Measurements from ENCODE around the gene PPP1R14B. TPM values are rescaled to one million over a fixed set of nuclear protein-coding genes. Genes with fewer than 3 reads are reported as not detected.

The PPP1R14B gene
- total RNA-seq, 2 donors from 2014 or later, result 113 to 234 TPM

GRCh38 chr11:64235437-64236161, 11.1 kb downstream of the PPP1R14B start:
- Histone ChIP-seq H3K4me3 (peak overlapping the region; percentile 68), H3K27me3 (no peaks in the 10 kb centered on the region), H3K27ac (peak overlapping the region; percentile 62), H3K9me3 (no peaks in the 10 kb centered on the region), H3K36me3 (no peaks in the 10 kb centered on the region), H3K9ac (ENCODE audit: low read depth in 2 of 2, low read length in 2 of 2) (peak overlapping the region; percentile 74 to 77), H3K4me1 (peaks cover 22% of the 10 kb centered on the region)
- TF ChIP-seq CTCF (IDR thresholded peaks at IDR 0.05), result no peak
- intact Hi-C loops (cut with DNase I), result no loop called here
- DNase-seq, result no peak

DNA sequence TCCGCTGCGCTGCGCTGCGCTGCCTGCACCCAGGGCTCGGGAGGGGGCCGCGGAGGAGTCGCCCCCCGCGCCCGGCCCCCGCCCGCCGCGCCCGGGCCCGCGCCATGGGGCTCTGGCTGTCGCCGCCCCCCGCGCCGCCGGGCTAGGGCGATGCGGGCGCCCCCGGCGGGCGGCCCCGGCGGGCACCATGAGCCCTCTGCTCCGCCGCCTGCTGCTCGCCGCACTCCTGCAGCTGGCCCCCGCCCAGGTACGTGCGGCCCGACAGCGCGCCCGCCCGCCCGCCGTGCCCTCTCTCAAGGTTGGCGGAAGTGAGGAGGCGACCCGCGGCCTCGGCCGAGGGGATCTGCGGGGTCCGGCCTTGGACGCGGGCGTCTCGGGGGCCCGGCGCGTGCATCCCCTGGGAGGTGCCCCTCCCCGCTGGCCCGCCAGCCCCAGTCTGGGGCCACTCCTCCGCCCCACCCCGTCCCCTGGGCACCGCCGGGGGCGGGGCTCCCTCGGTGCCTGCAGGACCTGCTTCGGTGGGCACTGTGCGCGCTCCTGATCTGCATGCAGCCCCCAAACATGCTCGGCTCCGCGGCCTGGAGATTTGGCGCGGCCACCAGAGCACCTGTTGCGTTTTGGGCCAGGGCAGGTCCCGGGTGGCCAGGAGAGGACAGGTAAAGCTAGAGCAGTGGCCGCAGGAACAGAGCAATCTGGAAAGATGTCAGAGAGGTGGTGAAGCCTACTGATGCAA, 11.9 kb downstream of the PPP1R14B start:
- no peaks in the 10 kb centered on the region for H3K27me3 ChIP-seq
- peak overlapping the region; percentile 62 for H3K27ac ChIP-seq
- DNase-seq, result peak; percentile 78
- no peaks in the 10 kb centered on the region for H3K9me3 ChIP-seq
- H3K9ac ChIP-seq (ENCODE audit: low read depth in 2 of 2, low read length in 2 of 2), result peak overlapping the region; percentile 74 to 77
- peak overlapping the region; percentile 68 for H3K4me3 ChIP-seq
- TF ChIP-seq CTCF (IDR thresholded peaks at IDR 0.05), result no peak
- intact Hi-C loops (cut with DNase I), result no loop called here
- H3K36me3 ChIP-seq, result no peaks in the 10 kb centered on the region
- peaks cover 16% of the 10 kb centered on the region for H3K4me1 ChIP-seq

- peaks cover 20% of the 10 kb centered on the region for H3K4me1 ChIP-seq
- H3K9ac ChIP-seq (ENCODE audit: low read depth in 2 of 2, low read length in 2 of 2), result peak within 1 kb of the TSS; percentile 74 to 79
- peak within 1 kb of the TSS; percentile 62 for H3K27ac ChIP-seq
- H3K36me3 ChIP-seq, result no peaks in the 10 kb centered on the region
- TF ChIP-seq CTCF (IDR thresholded peaks at IDR 0.05), result no peak
- intact Hi-C loops (cut with DNase I), result no loop called here
- peak within 1 kb of the TSS; percentile 68 for H3K4me3 ChIP-seq
- no peaks in the 10 kb centered on the region for H3K27me3 ChIP-seq
- peak; percentile 79 for DNase-seq
- no peaks in the 10 kb centered on the region for H3K9me3 ChIP-seq
Observed at GRCh38 chr11:64233913-64234586, 12.7 kb downstream of the PPP1R14B start, which contains the start of gene VEGFB. Gene VEGFB, plus strand, starts transcription at chr11:64234584. Its CDS starts 250 bp downstream, at chr11:64234834.

GRCh38 chr11:64232967-64233315, 13.8 kb downstream of the PPP1R14B start:
- Histone ChIP-seq H3K9me3 (no peaks in the 10 kb centered on the region), H3K36me3 (no peaks in the 10 kb centered on the region), H3K4me3 (no peak overlapping the region), H3K27me3 (no peaks in the 10 kb centered on the region), H3K9ac (ENCODE audit: low read depth in 2 of 2, low read length in 2 of 2) (no peak overlapping the region), H3K27ac (no peak overlapping the region), H3K4me1 (peaks cover 17% of the 10 kb centered on the region)
- intact Hi-C loops (cut with DNase I), result no loop called here
- no peak for DNase-seq
- TF ChIP-seq CTCF (IDR thresholded peaks at IDR 0.05), result no peak

GRCh38 chr11:64232182-64232966, 14.4 kb downstream of the PPP1R14B start:
- no peak for TF ChIP-seq CTCF (IDR thresholded peaks at IDR 0.05)
- DNase-seq, result peak; percentile 30
- no peaks in the 10 kb centered on the region for H3K36me3 ChIP-seq
- H3K9me3 ChIP-seq, result no peaks in the 10 kb centered on the region
- H3K4me1 ChIP-seq, result peaks cover 18% of the 10 kb centered on the region
- intact Hi-C loops (cut with DNase I), result no loop called here
- H3K4me3 ChIP-seq, result no peak overlapping the region
- no peak overlapping the region for H3K27ac ChIP-seq
- no peaks in the 10 kb centered on the region for H3K27me3 ChIP-seq
- H3K9ac ChIP-seq (ENCODE audit: low read depth in 2 of 2, low read length in 2 of 2), result peak overlapping the region in 1 of 2 donors; percentile 34
